Prostate gland (tissue), 2 donors: ENCODE results near the gene SERPINB6.

Experiments used
- POLR2A ChIP-seq: fragments of 450-650 bp; IDR thresholded peaks from one replicate; pipeline ENCODE4 v1.6.1; 2016; ENCODE audit warnings: antibody characterized with exemption, mild to moderate bottlenecking
- POLR2AphosphoS5 ChIP-seq: sonication (generic); formaldehyde crosslinking; IDR thresholded peaks from one replicate; pipeline ENCODE4 v1.6.1; 2017; ENCODE audit warnings: antibody characterized with exemption
- TF ChIP-seq, protein P1 (sequence below), 4 experiments: fragments of 200-600 bp in 2 of 4; fragments of 450-650 bp in 2 of 4; sonication (generic) in 2 of 4; IDR thresholded peaks; 1 replicate in 3 of 4; 2 replicates in 1 of 4; pipeline ENCODE4 v1.5.1; 2016 to 2019; ENCODE audit warnings: antibody characterized with exemption in 4 of 4, mild to moderate bottlenecking in 2 of 4, moderate library complexity in 2 of 4

DNA sequence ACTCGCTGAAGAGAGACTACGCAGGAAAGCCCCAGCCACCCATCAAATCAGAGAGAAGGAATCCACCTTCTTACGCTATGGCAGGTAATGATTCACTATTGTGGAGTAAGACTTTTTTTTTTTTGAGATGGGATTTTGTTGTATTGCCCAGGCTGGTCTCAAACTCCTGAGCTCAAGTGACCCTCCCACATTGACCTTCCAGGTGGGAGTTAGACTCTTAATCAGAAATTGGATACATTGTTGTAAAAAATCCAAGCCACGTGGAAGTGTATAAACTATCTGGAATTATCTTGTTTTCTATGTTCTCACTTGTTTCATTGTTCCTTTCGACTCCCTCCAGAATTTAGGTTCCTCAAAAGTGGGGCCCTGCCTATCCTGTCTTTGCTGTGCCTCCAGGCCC lies 35.1 kb upstream of the SERPINB6 start:
- TF ChIP-seq POLR2AphosphoS5 (no peak), POLR2A (no peak)
- TF ChIP-seq, protein P1, sequence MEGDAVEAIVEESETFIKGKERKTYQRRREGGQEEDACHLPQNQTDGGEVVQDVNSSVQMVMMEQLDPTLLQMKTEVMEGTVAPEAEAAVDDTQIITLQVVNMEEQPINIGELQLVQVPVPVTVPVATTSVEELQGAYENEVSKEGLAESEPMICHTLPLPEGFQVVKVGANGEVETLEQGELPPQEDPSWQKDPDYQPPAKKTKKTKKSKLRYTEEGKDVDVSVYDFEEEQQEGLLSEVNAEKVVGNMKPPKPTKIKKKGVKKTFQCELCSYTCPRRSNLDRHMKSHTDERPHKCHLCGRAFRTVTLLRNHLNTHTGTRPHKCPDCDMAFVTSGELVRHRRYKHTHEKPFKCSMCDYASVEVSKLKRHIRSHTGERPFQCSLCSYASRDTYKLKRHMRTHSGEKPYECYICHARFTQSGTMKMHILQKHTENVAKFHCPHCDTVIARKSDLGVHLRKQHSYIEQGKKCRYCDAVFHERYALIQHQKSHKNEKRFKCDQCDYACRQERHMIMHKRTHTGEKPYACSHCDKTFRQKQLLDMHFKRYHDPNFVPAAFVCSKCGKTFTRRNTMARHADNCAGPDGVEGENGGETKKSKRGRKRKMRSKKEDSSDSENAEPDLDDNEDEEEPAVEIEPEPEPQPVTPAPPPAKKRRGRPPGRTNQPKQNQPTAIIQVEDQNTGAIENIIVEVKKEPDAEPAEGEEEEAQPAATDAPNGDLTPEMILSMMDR (IDR thresholded peaks at IDR 0.05): no peak
